Common myeloid progenitor, CD34-positive (primary cell): Measurements from ENCODE around the gene NCOA4.
A peak's percentile ranks its signal among the peaks of the same experiment; 100 is the strongest.
"Not testable (repeated sequence)": the region's sequence is repeated elsewhere in the genome, so short reads cannot be mapped to it uniquely, and the experiment has no call there.

Experiments used
- CTCF ChIA-PET: fragments of 350-600 bp; sonication (Branson Sonifier 250); formaldehyde crosslinking; loops from one replicate; lab custom pipeline; 2021; ENCODE audit warnings: antibody characterized with exemption; lab: Charles Lee
- POLR2A ChIA-PET: fragments of 350-600 bp; sonication (Branson Sonifier 250); formaldehyde crosslinking; loops from one replicate; lab custom pipeline; 2021; ENCODE audit warnings: antibody characterized with exemption; lab: Charles Lee
- DNase-seq, 3 donors: peaks; one replicate each; pipeline versions ENCODE4 v3.0.0 to v3.0.0-alpha.2; 2013
- H3K27ac ChIP-seq, 2 experiments: 1 replicate in 1 of 2; 2 replicates in 1 of 2; pipeline ENCODE4 v1.7.0; 2013; ENCODE audit warnings: inconsistent platforms in 2 of 2, low read length in 2 of 2, mild to moderate bottlenecking in 2 of 2, low read depth in 1 of 2, moderate library complexity in 1 of 2; ENCODE audit not compliant: severe bottlenecking in 2 of 2, insufficient read depth in 1 of 2, poor library complexity in 1 of 2
- H3K27me3 ChIP-seq, 5 experiments: replicated peaks in 2 of 5; 1 replicate in 3 of 5; 2 replicates in 2 of 5; pipeline versions ENCODE4 v1.6.1 to v1.7.0; 2013; ENCODE audit warnings: low read length in 4 of 5, mild to moderate bottlenecking in 2 of 5, moderate library complexity in 2 of 5, inconsistent platforms in 1 of 5; ENCODE audit not compliant: insufficient read depth in 5 of 5, control insufficient read depth in 4 of 5
- H3K36me3 ChIP-seq, 4 experiments: 1 replicate in 2 of 4; 2 replicates in 2 of 4; pipeline versions ENCODE4 v1.6.1 to v1.7.0; 2013; ENCODE audit warnings: low read length in 3 of 4, control low read depth in 1 of 4, mild to moderate bottlenecking in 1 of 4; ENCODE audit not compliant: control insufficient read depth in 4 of 4, insufficient read depth in 4 of 4
- H3K4me1 ChIP-seq, 4 experiments: 1 replicate in 3 of 4; 2 replicates in 1 of 4; pipeline versions ENCODE4 v1.6.1 to v1.7.1; 2013; ENCODE audit warnings: low read length in 3 of 4, mild to moderate bottlenecking in 3 of 4, control low read depth in 1 of 4, inconsistent platforms in 1 of 4, moderate library complexity in 1 of 4; ENCODE audit not compliant: control insufficient read depth in 4 of 4, insufficient read depth in 4 of 4; ENCODE audit errors: control extremely low read depth in 1 of 4
- H3K4me3 ChIP-seq, 7 experiments: 1 replicate in 4 of 7; 2 replicates in 3 of 7; pipeline versions ENCODE4 v1.5.1 to v1.7.0; 2013; ENCODE audit warnings: mild to moderate bottlenecking in 7 of 7, low read length in 6 of 7, moderate library complexity in 6 of 7, inconsistent platforms in 2 of 7, low read depth in 2 of 7, control low read depth in 1 of 7; ENCODE audit not compliant: insufficient read depth in 4 of 7, control insufficient read depth in 1 of 7; ENCODE audit errors: extremely low read depth in 1 of 7
- H3K9me3 ChIP-seq, 5 experiments: 1 replicate in 4 of 5; 2 replicates in 1 of 5; pipeline versions ENCODE4 v1.6.1 to v1.7.1; 2013; ENCODE audit warnings: low read length in 4 of 5, mild to moderate bottlenecking in 2 of 5, inconsistent platforms in 1 of 5, low read depth in 1 of 5, moderate library complexity in 1 of 5; ENCODE audit not compliant: control insufficient read depth in 4 of 5, insufficient read depth in 2 of 5; ENCODE audit errors: control extremely low read depth in 1 of 5
- WGBS: methylation state at CpG from one replicate; pipeline ENCODE4 v1.1.5; 2013; ENCODE audit not compliant: insufficient coverage; 5-methylcytosine and 5-hydroxymethylcytosine counted together

Gene NCOA4

DNA sequence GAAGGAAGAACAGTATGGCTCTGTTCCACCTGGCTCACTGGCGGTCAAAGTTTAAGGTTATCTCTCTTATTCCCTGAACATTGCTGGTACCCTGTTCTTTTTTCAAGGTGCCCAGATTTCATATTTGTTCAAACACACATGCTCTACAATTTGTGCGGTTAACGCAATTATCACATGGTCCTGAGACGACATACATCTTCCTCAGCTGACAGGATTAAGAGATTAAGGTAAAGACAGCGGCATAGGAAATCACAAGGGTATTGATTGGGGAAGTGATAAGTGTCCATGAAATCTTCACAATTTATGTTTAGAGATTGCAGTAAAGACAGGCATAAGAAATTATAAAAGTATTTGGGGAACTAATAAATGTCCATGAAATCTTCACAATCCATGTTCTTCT is 30.5 kb downstream of the NCOA4 start:
- POLR2A ChIA-PET, H3K9me3 ChIP-seq, H3K4me1 ChIP-seq, H3K27ac ChIP-seq, H3K27me3 ChIP-seq, H3K4me3 ChIP-seq, DNase-seq: not testable (repeated sequence)
- 100% methylated on average over 2 of the region's 5 CpGs for WGBS
- CTCF ChIA-PET, result interaction anchor here (1.8 to 2.3 kb wide), 3 partner anchors 9 to 29 kb away, joined by 5 to 11 read pairs (median 6); no protein-coding TSS in a partner anchor
- H3K36me3 ChIP-seq, result peaks cover 10 to 65% (median 40%) of the 10 kb centered on the region in 4 experiments

DNA sequence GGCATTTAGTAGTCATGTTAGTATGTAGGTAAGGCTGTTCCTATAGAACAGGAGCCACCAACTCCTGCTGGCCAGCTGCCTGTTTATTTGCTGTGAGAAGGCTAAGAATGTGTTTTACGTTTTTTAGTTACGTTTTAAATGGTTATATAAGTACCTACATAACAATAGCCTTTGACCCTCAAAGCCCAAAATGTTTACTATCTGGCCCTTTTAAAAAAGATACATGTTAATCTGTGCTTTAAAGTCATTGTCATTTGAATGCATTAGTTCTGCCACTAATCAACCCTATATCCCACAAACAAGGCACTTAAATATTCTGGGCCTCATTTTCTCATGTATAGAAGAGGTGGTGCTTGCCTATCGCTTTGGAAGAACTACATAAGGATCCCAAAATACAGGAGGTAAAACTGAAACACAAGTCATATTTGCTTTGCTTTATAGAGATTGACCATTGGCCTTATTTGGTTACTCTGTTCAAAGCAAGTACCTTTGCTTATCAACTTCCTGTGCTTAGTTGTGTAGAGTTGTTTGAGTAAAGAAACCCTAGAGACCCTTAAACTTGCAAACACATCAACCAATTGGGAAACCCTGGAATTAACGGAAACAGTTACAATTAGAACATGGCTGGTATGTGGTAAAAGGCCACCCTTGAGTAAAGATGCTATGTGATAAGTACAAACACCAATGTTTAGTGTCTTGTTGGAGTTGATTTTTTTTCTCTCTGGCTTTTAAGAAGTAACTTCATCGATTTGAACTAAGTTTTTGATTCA is 32.2 kb downstream of the NCOA4 start:
- WGBS, result no CpG with 5 or more reads among the region's 5 CpGs
- ChIA-PET CTCF (no interaction called here), POLR2A (no interaction called here)
- peak overlapping the region in 1 of 2 experiments; percentile 22 for H3K27ac ChIP-seq
- no peaks in the 10 kb centered on the region for H3K27me3 ChIP-seq
- no peak for DNase-seq
- H3K4me1 ChIP-seq, result no peaks in the 10 kb centered on the region
- H3K36me3 ChIP-seq, result peaks cover 7 to 54% (median 30%) of the 10 kb centered on the region in 4 experiments
- H3K9me3 ChIP-seq, result peaks cover 0 to 6% (median 0%) of the 10 kb centered on the region in 5 experiments
- no peak overlapping the region for H3K4me3 ChIP-seq

DNA sequence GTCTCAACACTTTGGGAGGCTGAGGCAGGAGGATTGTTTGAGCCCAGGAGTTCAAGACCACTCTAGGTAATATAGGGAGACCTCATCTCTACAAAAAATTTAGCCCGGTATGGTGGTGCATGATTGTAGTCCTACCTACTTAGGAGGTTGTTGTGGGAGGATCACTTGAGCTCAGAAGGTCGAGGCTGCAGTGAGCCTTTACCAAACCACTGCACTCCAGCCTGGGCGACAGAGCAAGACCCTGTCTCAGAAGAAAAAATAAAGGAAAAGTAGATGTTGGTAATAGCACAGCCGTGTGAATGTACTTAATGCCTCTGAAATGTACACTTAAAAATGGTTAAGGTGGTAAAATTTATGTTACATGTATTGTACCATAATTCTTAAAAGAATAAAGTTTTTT is 32.9 kb downstream of the NCOA4 start:
- ChIA-PET CTCF (no interaction called here), POLR2A (no interaction called here)
- peak overlapping the region in 1 of 2 experiments; percentile 22 for H3K27ac ChIP-seq
- H3K4me3 ChIP-seq, result no peak overlapping the region
- 100% methylated on average over 2 of the region's 4 CpGs for WGBS
- no peaks in the 10 kb centered on the region for H3K27me3 ChIP-seq
- peaks cover 7 to 51% (median 25%) of the 10 kb centered on the region in 4 experiments for H3K36me3 ChIP-seq
- no peak for DNase-seq
- no peaks in the 10 kb centered on the region for H3K4me1 ChIP-seq
- H3K9me3 ChIP-seq, result peaks cover 0 to 6% (median 0%) of the 10 kb centered on the region in 5 experiments

DNA sequence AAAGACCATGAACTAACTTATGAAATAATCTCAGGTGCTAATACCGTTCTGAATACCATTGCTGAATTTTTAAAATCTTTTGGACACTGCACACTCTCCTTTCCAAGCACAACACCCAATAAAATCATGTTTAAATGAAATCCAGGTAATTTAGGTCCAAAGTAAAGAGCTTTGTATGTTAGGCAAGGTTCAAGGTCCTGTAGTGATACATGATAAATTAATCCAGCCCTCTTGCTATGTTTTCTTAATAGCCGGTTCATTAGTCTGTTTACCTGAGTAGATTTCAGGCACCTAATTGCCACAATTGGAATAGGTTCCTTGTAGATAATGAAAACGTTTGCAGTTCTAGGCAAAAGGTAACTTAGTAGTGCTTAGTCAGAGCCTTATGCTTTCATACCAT is 44.8 kb downstream of the NCOA4 start:
- H3K27me3 ChIP-seq, H3K27ac ChIP-seq, POLR2A ChIA-PET, H3K9me3 ChIP-seq, CTCF ChIA-PET, H3K4me3 ChIP-seq, H3K4me1 ChIP-seq, DNase-seq: not testable (repeated sequence)
- 100% methylated on average over 1 of the region's 3 CpGs for WGBS
- H3K36me3 ChIP-seq, result peaks cover 2 to 11% (median 5%) of the 10 kb centered on the region in 4 experiments

DNA sequence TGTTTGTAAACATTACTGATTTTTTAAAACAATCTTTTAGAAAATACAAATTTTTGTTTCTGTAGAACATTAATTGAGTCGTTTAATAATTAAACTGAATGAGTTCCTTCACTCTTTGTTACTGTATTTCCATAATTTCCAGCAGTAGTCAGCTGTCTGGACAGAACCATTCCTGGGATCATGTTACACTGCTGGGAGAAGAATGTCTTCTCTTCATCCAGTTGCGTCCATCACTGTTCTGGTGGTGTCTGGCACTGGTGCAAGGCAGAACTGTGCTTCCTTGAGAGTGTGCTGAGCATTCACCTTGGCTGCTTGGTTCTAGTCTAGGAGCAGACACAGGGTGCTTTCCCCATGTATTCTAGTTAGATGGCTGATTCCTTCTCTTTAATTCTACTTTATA is 46.0 kb downstream of the NCOA4 start:
- H3K27ac ChIP-seq, POLR2A ChIA-PET, H3K27me3 ChIP-seq, H3K9me3 ChIP-seq, H3K4me3 ChIP-seq, DNase-seq, H3K4me1 ChIP-seq: not testable (repeated sequence)
- CTCF ChIA-PET, result interaction anchor here (2.8 kb wide), 1 partner anchor 41 kb away, joined by 8 read pairs; no protein-coding TSS in a partner anchor
- H3K36me3 ChIP-seq, result peaks cover 2 to 10% (median 5%) of the 10 kb centered on the region in 4 experiments
- no CpG with 5 or more reads among the region's 2 CpGs for WGBS

DNA sequence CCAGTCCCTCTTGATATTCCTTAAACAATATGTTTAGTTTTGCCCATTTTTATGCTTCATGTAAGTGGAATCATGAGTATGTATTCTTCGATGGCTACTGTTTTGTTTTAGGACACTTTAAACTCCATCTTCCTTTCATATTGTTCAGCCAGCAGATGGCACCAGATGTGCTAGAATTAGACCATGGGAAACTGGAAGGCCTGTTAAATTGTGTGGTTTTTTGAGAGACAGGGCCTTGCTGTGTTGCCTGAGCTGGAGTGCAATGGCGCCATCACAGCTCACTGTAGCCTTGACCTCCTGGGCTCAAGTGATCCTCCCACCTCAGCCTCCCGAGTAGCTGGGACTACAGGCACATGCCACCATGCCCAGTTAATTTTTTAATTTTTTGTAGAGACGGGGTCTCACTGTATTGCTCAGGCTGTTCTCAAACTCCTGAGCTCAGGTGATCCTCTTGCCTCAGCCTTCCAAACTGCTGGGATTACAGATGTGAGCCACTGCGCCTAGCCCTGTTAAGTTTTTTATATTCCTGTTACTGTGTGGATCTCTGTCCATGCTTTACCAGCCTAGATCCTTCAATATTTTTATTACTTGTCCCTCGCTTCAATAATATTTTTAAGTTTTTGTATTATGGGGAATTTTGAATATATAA is 46.8 kb downstream of the NCOA4 start:
- H3K27ac ChIP-seq, H3K9me3 ChIP-seq, H3K27me3 ChIP-seq, H3K4me1 ChIP-seq, H3K4me3 ChIP-seq, POLR2A ChIA-PET: not testable (repeated sequence)
- CTCF ChIA-PET, result interaction anchor here (1.3 to 2.8 kb wide), 2 partner anchors 32 to 42 kb away, joined by 3 to 8 read pairs; no protein-coding TSS in a partner anchor
- WGBS, result no CpG with 5 or more reads among the region's 6 CpGs
- peaks cover 0 to 14% (median 5%) of the 10 kb centered on the region in 4 experiments for H3K36me3 ChIP-seq
- peak; percentile 75 to 81 (median 80) for DNase-seq

DNA sequence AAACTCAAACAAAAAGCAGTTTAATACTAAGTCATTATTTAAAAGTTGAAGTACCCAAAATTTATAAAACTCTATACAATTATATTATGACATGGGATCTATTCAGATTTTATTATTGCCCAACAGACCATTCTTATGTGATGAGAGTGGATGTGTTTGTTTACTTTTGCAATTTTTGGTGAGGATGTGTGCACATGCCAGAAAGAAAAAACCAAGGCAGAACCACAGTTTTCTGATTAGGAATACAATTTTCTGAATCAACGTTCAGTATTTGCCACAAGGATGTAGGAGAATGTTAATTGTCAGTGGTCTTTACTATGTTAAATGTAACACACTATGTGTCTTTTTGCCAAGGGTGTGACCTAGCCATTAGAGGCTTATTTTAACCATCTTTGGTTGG is 49.1 kb downstream of the NCOA4 start:
- CTCF ChIA-PET, H3K4me3 ChIP-seq, H3K4me1 ChIP-seq, POLR2A ChIA-PET, H3K27ac ChIP-seq, DNase-seq, H3K27me3 ChIP-seq, H3K9me3 ChIP-seq: not testable (repeated sequence)
- no CpG with 5 or more reads among the region's 1 CpG for WGBS
- H3K36me3 ChIP-seq, result peaks cover 0 to 12% (median 2%) of the 10 kb centered on the region in 4 experiments
